SH-SY5Y (cell line): ENCODE data around the gene ABCB10.

Experiments
- GATA2 ChIP-seq: IDR thresholded peaks from 2 replicates; pipeline ENCODE4 v1.6.1; 2011; ENCODE audit warnings: mild to moderate bottlenecking, low read depth, low read length
- GATA3 ChIP-seq: IDR thresholded peaks from 2 replicates; pipeline ENCODE4 v1.6.1; 2011; ENCODE audit warnings: low read depth, mild to moderate bottlenecking, low read length, moderate library complexity

DNA sequence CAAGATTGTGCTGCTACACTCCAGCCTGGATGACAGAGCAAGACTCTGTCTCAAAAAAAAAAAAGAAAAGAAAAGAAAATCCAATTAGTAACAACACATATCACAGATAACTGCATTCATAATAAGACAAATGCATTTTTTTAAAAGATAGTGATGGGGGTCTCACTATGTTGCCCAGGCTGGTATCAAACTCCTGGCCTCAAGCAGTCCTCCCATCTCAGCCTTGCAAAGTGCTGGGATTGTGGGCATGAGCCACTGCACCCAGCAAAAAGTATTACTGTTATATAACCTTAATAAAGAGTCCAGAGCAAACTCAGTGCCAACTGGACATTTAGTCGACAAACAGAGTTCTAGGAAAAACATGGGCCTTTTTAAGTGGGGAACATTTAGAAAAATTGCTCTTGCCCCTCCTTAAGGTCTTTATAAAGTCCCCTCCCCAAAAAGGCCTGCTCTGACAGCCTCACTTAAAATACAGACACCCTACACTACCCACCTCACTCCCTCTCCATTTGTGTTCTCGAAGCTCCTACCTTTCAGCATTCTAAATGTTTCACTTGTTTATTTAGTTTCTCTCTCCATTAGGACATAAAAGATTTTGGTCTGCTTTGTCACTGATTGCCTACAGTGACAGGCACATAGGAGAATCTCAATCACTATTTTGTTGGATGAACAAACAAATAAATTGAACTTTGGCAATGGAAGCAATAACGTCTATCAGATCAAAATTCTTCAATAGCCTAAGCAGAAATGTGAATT lies 7.5 kb downstream of the ABCB10 start:
- no peak for TF ChIP-seq GATA3
- no peak for TF ChIP-seq GATA2
